PC-9 (cell line): ENCODE data around the gene SAP25.

Source experiments
- CTCF ChIP-seq: fragments of 200-600 bp; sonication (generic); conservative IDR thresholded peaks from 2 replicates; pipeline ENCODE4 v1.6.1; 2017; ENCODE audit warnings: mixed run types, antibody characterized with exemption, mild to moderate bottlenecking, moderate library complexity
- EZH2 ChIP-seq: fragments of 200-600 bp; sonication (generic); IDR thresholded peaks from 2 replicates; pipeline ENCODE4 v1.8.0; 2017; ENCODE audit warnings: antibody characterized with exemption, low read depth

- no peak for TF ChIP-seq EZH2
- no peak for TF ChIP-seq CTCF
These were observed 12.0 kb upstream of the SAP25 start, which contains the start of gene LRCH4 for GRCh38 chr7:100585511-100586265.
